Mucosa of rectum (tissue), 2 donors: ENCODE results near the gene GPR82.
"Not testable (repeated sequence)": the region's sequence is repeated elsewhere in the genome, so short reads cannot be mapped to it uniquely, and the experiment has no call there.

Source experiments
- H3K27ac ChIP-seq, 2 donors: one replicate each; pipeline ENCODE4 v1.7.0; 2013; ENCODE audit warnings: inconsistent platforms in 2 of 2, low read depth in 2 of 2, low read length in 2 of 2
- H3K27me3 ChIP-seq, 2 donors: one replicate each; pipeline ENCODE4 v1.7.0; 2013; ENCODE audit warnings: low read length in 2 of 2; ENCODE audit not compliant: control insufficient read depth in 2 of 2, insufficient read depth in 2 of 2
- H3K36me3 ChIP-seq, 2 donors: one replicate each; pipeline ENCODE4 v1.7.0; 2013; ENCODE audit warnings: low read length in 2 of 2; ENCODE audit not compliant: control insufficient read depth in 2 of 2, insufficient read depth in 2 of 2
- H3K4me1 ChIP-seq, 2 donors: one replicate each; pipeline ENCODE4 v1.7.0; 2013; ENCODE audit warnings: low read length in 2 of 2, mild to moderate bottlenecking in 1 of 2; ENCODE audit not compliant: control insufficient read depth in 2 of 2, insufficient read depth in 2 of 2
- H3K4me3 ChIP-seq, 2 donors: one replicate each; pipeline ENCODE4 v1.7.0; 2013; ENCODE audit warnings: low read length in 2 of 2
- H3K9ac ChIP-seq, 2 donors: one replicate each; pipeline ENCODE4 v1.7.0; 2013; ENCODE audit warnings: low read length in 2 of 2, low read depth in 1 of 2, mild to moderate bottlenecking in 1 of 2
- H3K9me3 ChIP-seq, 2 donors: one replicate each; pipeline ENCODE4 v1.7.0; 2013; ENCODE audit warnings: low read length in 2 of 2; ENCODE audit not compliant: control insufficient read depth in 2 of 2
- donor health status: healthy.
- donor health status: Normal muscosa, but diverticular disease.

The GPR82 gene, protein sequence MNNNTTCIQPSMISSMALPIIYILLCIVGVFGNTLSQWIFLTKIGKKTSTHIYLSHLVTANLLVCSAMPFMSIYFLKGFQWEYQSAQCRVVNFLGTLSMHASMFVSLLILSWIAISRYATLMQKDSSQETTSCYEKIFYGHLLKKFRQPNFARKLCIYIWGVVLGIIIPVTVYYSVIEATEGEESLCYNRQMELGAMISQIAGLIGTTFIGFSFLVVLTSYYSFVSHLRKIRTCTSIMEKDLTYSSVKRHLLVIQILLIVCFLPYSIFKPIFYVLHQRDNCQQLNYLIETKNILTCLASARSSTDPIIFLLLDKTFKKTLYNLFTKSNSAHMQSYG

DNA sequence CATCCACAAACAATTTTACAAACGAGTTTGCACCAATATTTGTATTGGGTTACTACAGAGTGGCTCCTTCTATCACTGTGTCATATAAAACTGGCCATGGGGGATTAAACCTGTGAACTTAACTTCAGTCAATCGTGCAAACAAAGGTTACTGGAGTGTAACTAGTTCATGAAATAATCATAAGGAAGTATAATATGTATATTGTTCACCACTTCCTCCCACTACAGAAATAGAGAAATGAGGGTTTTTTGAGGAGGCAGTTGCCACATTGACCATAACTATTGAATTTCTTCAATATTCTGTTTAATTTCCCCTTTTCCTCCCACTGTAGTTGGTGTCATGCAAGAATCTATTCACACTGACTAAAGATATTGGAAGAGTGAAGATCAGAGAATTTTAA, at the start of gene GPR82:
Gene GPR82, plus strand, starts transcription at position 356 of the 400 bp plus-strand sequence. CDS start 2,846 bp downstream, outside the sequence.
- H3K9ac ChIP-seq = no peak within 1 kb of the TSS
- peak within 1 kb of the TSS in 1 of 2 donors; percentile 0 for H3K4me3 ChIP-seq
- peaks cover 0 to 3% of the 10 kb centered on the region in 2 donors for H3K36me3 ChIP-seq
- H3K9me3 ChIP-seq = peaks cover 2 to 4% of the 10 kb centered on the region in 2 donors
- no peak within 1 kb of the TSS for H3K27ac ChIP-seq
- H3K4me1 ChIP-seq = no peaks in the 10 kb centered on the region
- peaks cover 0 to 3% of the 10 kb centered on the region in 2 donors for H3K27me3 ChIP-seq

DNA sequence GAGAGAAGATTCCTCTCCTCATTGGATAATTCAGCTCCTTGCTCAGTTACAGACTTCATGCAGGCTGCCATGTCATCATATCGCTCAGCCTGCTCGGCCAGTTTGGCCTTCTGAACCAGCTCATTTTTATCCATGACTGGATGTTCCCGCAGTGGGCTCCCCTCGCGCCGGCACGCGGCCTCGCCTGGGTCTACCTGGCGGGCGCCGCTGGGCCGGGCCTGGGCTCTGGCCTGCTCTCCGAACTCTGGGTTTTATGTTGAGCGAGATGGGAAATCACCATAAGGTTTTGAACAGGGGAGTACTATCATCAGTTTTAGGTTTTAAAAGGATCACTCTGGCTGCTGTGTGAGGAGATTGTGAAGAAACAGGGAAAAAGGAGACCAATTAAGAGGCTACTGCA, 47.6 kb upstream of the GPR82 start:
- H3K9ac ChIP-seq, H3K27me3 ChIP-seq, H3K9me3 ChIP-seq, H3K4me3 ChIP-seq, H3K27ac ChIP-seq, H3K36me3 ChIP-seq, H3K4me1 ChIP-seq: not testable (repeated sequence)

DNA sequence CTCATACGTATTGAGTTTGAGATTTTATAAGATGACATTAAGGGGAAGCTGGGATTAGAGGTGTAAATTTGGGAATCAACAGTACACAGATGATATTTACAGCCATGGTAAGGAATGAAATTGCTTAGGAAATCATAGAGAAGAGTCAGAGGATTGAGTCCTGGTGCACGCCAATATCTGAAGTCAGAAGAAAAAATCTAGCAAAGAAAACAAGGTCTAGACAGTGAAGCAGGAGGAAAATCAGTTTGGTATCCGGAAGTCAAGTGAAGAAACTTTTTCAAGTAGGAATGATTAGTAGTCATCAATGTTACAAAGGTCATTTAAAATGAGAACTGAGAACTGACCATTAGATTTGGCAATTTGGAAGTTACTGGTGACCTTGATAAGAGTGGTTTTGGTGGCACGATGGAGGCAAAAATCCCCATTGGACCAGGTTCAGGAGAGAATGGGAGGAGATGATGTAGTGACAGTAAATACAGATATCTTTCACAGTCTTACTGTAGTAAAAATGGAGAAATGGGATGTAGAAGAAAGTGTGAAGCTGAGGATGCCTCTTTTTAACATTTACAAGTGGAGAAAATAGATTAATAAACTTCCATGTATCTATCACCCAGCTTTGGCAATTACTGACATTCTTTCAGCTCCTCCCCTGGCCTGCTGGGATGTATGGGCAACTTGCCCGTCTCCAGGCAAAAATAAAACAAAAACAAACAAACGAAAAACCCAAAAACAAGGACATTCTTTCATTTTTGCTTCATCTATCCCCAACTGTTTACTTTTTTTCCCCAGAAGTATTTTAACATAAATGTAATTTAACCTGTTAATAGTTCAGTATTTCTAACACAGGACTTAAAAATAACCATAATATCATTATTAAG, 46.6 kb upstream of the GPR82 start:
- no peaks in the 10 kb centered on the region for H3K27me3 ChIP-seq
- H3K4me3 ChIP-seq = no peak overlapping the region
- H3K9ac ChIP-seq = no peak overlapping the region
- H3K36me3 ChIP-seq = no peaks in the 10 kb centered on the region
- H3K9me3 ChIP-seq = no peaks in the 10 kb centered on the region
- no peak overlapping the region for H3K27ac ChIP-seq
- no peaks in the 10 kb centered on the region for H3K4me1 ChIP-seq

DNA sequence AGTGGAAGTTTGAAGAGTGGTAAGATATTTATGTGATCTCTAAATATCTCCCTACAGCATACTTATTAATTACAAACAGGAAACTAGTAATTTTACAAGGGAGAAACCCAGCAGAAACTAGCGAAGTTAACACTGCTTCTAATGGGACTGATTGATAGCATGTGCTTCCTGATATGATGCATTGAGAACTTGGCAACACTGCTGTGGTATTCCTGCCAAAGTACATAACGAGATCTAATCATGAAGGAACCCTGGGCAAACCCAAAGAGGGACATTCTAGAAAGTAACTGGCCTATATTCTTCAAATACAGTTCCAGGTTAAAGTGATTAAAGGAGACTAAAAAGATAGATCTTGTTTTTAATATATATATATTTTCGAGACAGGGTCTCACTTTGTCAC, 39.8 kb upstream of the GPR82 start:
- H3K9me3 ChIP-seq = no peaks in the 10 kb centered on the region
- H3K27ac ChIP-seq = no peak overlapping the region
- H3K9ac ChIP-seq = no peak overlapping the region
- no peak overlapping the region for H3K4me3 ChIP-seq
- H3K36me3 ChIP-seq = no peaks in the 10 kb centered on the region
- H3K27me3 ChIP-seq = peaks cover 0 to 4% of the 10 kb centered on the region in 2 donors
- H3K4me1 ChIP-seq = no peaks in the 10 kb centered on the region

DNA sequence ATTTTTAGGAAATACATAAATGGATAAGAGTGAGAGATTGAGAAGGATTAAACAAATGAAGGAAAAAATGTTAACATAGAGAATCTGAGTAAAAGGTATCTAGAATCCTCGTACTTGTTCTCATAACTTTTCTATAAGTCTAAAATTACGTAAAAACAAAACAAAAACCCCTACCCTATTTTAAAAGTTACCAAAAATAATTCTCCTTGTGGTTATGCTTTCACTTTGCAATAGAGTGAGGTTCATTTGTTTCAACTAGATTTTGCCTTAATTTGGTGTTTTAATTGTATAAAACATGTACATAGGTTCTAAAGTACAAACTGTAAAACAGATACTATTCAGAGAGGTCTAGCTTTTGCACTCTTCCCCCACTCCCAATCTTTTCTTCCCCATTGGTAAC, 39.0 kb upstream of the GPR82 start:
- Histone ChIP-seq H3K4me1 (no peaks in the 10 kb centered on the region), H3K27ac (no peak overlapping the region), H3K9ac (no peak overlapping the region), H3K9me3 (no peaks in the 10 kb centered on the region), H3K4me3 (no peak overlapping the region), H3K36me3 (no peaks in the 10 kb centered on the region), H3K27me3 (peaks cover 0 to 4% of the 10 kb centered on the region in 2 donors)

DNA sequence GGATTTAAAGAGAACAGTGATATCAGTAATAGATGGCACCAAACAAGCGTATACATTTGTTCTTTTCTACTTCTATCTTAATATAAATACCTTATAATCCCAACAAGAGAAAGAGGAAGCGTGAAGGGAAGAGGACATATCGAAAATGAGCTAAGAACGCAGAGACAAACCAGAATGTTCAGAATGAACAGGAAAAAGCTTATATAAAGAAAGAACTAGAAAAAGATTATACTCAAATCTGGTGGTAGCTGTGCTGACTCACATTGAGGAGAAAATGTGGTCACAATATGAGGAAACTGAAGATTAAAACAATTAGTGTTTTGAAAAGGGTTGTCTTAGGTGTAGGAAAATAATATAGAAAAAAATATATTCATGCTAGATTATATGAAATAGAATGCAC, 37.2 kb upstream of the GPR82 start:
- Histone ChIP-seq H3K4me1 (no peaks in the 10 kb centered on the region), H3K27ac (no peak overlapping the region)

DNA sequence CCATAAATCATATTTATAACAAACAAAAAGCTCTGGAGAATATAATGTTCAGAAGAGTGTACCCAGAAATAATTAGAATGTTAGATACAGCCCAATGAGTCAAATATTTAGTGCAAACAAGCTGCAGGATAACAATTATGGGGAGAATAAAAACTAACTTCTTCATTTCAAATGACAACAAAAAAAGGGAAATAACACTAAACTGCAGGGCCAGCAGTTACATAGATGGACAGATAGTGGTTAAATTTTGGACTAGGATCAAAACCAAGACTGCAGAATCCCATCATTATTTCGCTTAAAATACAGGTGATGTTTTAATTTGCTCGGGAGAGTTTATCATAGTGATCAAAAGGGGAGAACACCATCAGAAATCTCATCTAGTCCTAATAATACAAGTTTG, 35.8 kb upstream of the GPR82 start:
- no peaks in the 10 kb centered on the region for H3K4me1 ChIP-seq
- H3K9me3 ChIP-seq = no peaks in the 10 kb centered on the region
- H3K9ac ChIP-seq = no peak overlapping the region
- H3K27me3 ChIP-seq = peaks cover 0 to 4% of the 10 kb centered on the region in 2 donors
- H3K4me3 ChIP-seq = no peak overlapping the region
- H3K36me3 ChIP-seq = no peaks in the 10 kb centered on the region
- no peak overlapping the region for H3K27ac ChIP-seq

More for the DNA sequence above, 37.2 kb upstream of the GPR82 start:
- no peaks in the 10 kb centered on the region for H3K36me3 ChIP-seq
- no peaks in the 10 kb centered on the region for H3K9me3 ChIP-seq
- no peak overlapping the region for H3K4me3 ChIP-seq
- no peak overlapping the region for H3K9ac ChIP-seq
- H3K27me3 ChIP-seq = peaks cover 0 to 4% of the 10 kb centered on the region in 2 donors

DNA sequence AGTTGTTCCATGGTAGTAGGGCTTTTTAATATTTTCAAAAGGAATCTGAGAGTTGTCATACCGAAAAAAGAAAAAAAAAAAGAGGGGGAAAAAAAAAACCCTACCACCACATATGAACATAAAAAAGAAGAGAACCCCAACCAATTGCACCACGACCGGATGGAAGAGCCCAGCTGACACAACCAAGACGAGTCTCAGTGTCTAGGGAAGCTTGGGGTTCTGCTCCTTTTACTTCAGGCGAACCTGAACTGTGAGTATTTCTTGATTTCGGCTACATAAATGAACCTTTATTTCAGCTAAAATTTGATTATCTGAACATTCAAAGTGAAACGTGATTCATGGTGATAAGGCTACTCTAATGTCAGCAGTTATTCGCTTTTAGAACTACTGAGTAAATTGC, 35.1 kb upstream of the GPR82 start, which contains the start of gene GPR34:
Gene GPR34, plus strand, starts transcription at position 139 of the 400 bp plus-strand sequence. CDS start 6,661 bp downstream, outside the sequence.
- no peak within 1 kb of the TSS for H3K9ac ChIP-seq
- H3K4me1 ChIP-seq = no peaks in the 10 kb centered on the region
- H3K9me3 ChIP-seq = no peaks in the 10 kb centered on the region
- H3K4me3 ChIP-seq = peak within 1 kb of the TSS in 1 of 2 donors; percentile 38
- H3K27me3 ChIP-seq = peaks cover 0 to 4% of the 10 kb centered on the region in 2 donors
- no peaks in the 10 kb centered on the region for H3K36me3 ChIP-seq
- H3K27ac ChIP-seq = peak within 1 kb of the TSS; percentile 11 to 13

DNA sequence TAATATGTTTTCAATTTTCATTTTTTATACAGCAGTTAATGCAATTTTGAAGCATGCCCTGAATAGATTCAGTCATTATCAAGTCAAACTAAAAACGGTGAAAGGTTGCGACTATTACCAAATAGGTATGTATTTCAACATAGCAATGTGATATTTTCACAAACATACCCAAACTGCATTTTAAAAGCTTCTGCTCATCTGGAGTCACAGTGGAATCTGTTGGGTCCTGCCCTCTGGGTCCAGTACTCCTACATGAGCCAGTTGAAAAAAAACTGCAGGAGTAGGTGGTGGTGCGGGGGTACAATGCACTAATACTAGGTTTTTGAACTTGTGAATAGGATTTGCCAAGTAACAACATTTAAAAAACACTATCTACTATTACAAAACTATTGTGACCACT, 34.3 kb upstream of the GPR82 start:
- H3K36me3 ChIP-seq = peaks cover 0 to 2% of the 10 kb centered on the region in 2 donors
- peak overlapping the region in 1 of 2 donors; percentile 13 for H3K27ac ChIP-seq
- peak overlapping the region in 1 of 2 donors; percentile 38 for H3K4me3 ChIP-seq
- H3K9me3 ChIP-seq = no peaks in the 10 kb centered on the region
- H3K9ac ChIP-seq = no peak overlapping the region
- peaks cover 0 to 5% of the 10 kb centered on the region in 2 donors for H3K27me3 ChIP-seq
- H3K4me1 ChIP-seq = no peaks in the 10 kb centered on the region
